DMS114 treated with DMSO at 0.1 percent for 48 hours (cell line): ENCODE results near the gene P2RX4.
"Not testable (repeated sequence)": the region's sequence is repeated elsewhere in the genome, so short reads cannot be mapped to it uniquely, and the experiment has no call there.

Experiments used
- DNase-seq: peaks from one replicate; lab custom pipeline; 2025; ENCODE audit not compliant: unreplicated experiment; lab: John Stamatoyannopoulos, UW

Gene P2RX4, protein sequence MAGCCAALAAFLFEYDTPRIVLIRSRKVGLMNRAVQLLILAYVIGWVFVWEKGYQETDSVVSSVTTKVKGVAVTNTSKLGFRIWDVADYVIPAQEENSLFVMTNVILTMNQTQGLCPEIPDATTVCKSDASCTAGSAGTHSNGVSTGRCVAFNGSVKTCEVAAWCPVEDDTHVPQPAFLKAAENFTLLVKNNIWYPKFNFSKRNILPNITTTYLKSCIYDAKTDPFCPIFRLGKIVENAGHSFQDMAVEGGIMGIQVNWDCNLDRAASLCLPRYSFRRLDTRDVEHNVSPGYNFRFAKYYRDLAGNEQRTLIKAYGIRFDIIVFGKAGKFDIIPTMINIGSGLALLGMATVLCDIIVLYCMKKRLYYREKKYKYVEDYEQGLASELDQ

GRCh38 chr12:121209624-121210572, at the start of gene P2RX4:
Gene P2RX4 (plus strand): TSS chr12:121210129. CDS start chr12:121210165, 36 bp downstream.
- DNase-seq, result peak; percentile 56

- no peak for DNase-seq
These were observed 47.5 kb upstream of the P2RX4 start for GRCh38 chr12:121162384-121162783.

DNA sequence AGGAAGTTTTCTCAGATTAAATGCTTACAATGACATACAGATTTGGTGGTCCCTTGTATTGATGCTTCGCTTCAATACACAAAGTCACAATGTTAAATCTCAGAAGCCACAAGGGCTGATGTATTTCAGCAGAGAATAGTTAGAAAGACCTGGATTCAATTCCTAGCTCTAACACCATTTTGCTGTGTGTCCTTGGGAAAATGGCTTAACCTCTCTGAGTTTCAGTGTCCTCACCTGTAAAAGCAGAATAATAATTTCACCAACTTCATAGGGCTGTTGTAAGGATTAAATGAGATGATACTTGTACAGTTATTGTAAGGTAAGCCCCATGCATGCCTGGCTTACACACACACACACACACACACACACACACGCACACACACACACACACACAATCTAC, 46.9 kb upstream of the P2RX4 start:
- DNase-seq, result no peak

GRCh38 chr12:121164839-121165238, 45.1 kb upstream of the P2RX4 start:
- not testable (repeated sequence) for DNase-seq

DNA sequence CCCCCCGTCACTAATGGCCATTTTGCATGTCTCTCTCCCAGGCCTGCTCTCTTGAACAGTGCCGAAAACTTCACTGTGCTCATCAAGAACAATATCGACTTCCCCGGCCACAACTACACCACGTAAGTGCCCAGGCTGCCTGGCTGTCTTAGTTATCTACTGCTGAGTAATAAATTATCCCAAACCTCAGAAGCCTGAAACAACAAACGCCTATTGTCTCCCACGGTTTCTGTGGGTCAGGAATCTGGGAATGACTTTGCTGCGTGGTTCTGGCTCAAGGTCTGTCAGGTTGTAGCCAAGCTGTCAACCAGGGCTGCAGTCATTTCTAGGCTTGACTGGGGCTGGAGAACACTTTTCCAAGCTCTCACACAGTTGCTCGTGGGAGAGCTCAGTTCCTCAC, 44.6 kb upstream of the P2RX4 start:
- DNase-seq, result no peak

GRCh38 chr12:121166356-121166755, 43.6 kb upstream of the P2RX4 start:
- no peak for DNase-seq

DNA sequence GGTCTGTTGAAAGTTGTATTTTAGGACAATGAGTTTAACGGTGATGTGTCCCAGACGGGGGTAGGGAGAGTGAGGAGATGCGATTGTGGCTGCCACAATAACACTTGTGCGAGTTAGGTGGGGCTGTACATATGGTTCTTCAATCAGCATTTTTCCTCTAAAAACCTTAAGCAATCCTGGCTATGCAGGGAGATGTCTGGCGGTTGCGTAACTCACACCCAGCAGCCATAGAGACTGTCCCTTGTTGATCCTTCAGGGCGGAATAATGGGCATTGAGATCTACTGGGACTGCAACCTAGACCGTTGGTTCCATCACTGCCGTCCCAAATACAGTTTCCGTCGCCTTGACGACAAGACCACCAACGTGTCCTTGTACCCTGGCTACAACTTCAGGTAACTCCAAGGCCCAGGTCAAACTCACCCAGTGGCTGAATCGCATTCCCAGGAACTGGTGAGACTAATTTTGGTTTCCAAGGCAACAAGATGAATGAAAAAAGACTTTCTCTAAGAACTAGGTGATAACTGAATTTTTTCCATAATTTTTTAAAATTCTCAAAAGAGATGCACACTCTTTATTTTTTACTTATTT, 42.6 kb upstream of the P2RX4 start:
- no peak for DNase-seq

GRCh38 chr12:121167951-121168350, 42.0 kb upstream of the P2RX4 start:
- no peak for DNase-seq

GRCh38 chr12:121170151-121170550, 39.8 kb upstream of the P2RX4 start:
- no peak for DNase-seq

GRCh38 chr12:121170611-121171260, 39.2 kb upstream of the P2RX4 start:
- no peak for DNase-seq

DNA sequence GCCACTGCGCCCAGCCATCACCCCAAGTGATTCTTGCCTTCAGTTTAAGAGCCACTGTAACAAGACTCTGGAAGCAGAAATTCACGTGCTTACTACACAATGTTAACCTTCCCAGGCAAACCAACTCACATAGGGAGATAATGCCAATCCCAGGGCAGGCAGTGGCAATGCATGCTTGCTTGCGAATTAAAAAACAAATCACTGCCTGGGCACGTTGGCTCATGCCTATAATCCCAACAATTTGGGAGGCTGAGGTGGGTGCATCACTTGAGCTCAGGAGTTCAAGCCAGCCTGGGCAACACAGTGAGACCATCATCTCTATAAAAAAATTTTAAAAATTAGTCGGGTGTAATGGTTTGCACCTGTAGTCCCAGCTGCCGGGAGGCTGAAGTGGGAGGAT, 37.8 kb upstream of the P2RX4 start:
- no peak for DNase-seq

GRCh38 chr12:121175383-121176119, 34.4 kb upstream of the P2RX4 start:
- no peak for DNase-seq

GRCh38 chr12:121176826-121177529, 33.0 kb upstream of the P2RX4 start:
- no peak for DNase-seq

GRCh38 chr12:121181181-121181580, 28.7 kb upstream of the P2RX4 start:
- no peak for DNase-seq

DNA sequence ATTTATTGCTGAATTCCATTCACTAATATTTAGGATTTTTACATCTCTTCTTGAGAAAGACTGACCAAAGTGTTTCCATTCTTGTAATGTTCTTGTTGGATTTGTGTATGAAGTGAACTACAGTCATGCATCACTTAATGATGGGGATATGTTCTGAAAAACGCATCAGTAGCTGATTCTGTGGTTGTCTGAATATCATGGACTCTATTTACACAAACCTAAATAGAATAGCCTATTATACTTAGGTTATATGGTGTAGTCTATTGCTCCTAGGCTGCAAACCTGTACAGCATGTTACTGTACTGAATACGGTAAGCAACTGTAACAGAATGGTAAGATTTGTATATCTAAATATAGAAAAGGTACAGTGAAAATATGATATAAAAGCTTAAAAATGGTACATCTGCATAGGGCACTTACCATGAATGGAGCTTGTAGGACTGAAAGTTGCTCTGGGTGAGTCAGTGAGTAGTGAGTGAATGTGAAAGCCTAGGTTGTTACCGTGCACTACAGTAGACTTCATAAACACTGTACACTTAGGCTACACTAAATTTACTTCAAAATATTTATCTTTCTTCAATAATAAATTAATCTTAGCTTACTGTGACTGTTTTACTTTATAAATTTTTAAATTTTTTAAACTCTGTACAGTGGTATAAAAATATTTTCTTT, 27.6 kb upstream of the P2RX4 start:
- DNase-seq, result no peak

DNA sequence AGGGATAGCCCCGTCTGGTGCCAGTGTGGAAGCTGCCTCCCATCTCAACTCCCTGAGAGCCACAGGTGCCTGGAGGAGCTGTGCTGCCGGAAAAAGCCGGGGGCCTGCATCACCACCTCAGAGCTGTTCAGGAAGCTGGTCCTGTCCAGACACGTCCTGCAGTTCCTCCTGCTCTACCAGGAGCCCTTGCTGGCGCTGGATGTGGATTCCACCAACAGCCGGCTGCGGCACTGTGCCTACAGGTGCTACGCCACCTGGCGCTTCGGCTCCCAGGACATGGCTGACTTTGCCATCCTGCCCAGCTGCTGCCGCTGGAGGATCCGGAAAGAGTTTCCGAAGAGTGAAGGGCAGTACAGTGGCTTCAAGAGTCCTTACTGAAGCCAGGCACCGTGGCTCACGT, 25.5 kb upstream of the P2RX4 start:
- no peak for DNase-seq

DNA sequence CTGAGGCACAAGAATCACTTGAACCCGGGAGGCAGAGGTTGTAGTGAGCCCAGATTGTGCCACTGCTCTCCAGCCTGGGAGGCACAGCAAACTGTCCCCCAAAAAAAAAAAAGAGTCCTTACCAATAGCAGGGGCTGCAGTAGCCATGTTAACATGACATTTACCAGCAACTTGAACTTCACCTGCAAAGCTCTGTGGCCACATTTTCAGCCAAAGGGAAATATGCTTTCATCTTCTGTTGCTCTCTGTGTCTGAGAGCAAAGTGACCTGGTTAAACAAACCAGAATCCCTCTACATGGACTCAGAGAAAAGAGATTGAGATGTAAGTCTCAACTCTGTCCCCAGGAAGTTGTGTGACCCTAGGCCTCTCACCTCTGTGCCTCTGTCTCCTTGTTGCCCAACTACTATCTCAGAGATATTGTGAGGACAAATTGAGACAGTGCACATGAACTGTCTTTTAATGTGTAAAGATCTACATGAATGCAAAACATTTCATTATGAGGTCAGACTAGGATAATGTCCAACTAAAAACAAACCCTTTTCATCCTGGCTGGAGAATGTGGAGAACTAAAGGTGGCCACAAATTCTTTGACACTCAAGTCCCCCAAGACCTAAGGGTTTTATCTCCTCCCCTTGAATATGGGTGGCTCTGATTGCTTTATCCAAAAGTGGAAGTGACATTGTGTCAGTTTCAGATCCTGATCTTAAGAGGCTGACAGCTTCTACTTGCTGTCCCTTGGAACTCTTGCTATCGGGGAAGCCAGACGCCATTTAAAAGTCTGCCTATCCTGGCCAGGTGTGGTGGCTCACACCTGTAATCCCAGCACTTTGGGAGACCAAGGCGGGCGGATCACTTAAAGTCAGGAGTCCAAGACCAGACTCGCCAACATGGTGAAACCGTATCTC, 24.7 kb upstream of the P2RX4 start:
- no peak for DNase-seq

DNA sequence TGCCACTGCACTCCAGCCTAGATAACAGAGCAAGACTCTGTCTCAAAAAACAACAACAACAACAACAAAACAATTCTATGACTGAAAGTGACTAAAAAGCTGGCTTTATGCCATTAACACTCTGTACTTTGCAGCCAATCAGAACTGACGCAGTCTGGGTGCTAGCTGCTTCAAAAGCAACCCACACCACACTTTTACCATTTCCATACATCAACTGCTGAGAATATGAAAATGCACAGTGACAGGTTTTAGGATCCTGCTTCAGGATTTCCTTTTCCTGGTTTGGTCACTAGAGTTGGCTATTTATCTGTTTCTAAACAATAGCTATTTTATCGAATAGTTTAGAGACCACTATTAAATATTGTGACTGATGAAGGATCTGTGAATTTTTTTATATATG, 23.1 kb upstream of the P2RX4 start:
- no peak for DNase-seq
